Prostate gland (tissue), 2 donors: ENCODE data around the gene ZNF436.
A peak's percentile ranks its signal among the peaks of the same experiment; 100 is the strongest.

ENCODE experiments used
- CTCF ChIP-seq, 4 experiments: fragments of 200-600 bp in 2 of 4; fragments of 450-650 bp in 2 of 4; sonication (generic) in 2 of 4; IDR thresholded peaks; 1 replicate in 3 of 4; 2 replicates in 1 of 4; pipeline ENCODE4 v1.5.1; 2016 to 2019; ENCODE audit warnings: antibody characterized with exemption in 4 of 4, mild to moderate bottlenecking in 2 of 4, moderate library complexity in 2 of 4
- POLR2A ChIP-seq: fragments of 450-650 bp; IDR thresholded peaks from one replicate; pipeline ENCODE4 v1.6.1; 2016; ENCODE audit warnings: antibody characterized with exemption, mild to moderate bottlenecking
- POLR2AphosphoS5 ChIP-seq: sonication (generic); formaldehyde crosslinking; IDR thresholded peaks from one replicate; pipeline ENCODE4 v1.6.1; 2017; ENCODE audit warnings: antibody characterized with exemption

- peak in 2 of 4 experiments; percentile 33 to 49 for TF ChIP-seq CTCF (IDR thresholded peaks at IDR 0.05)
- peak; percentile 85 for TF ChIP-seq POLR2AphosphoS5
- TF ChIP-seq POLR2A = peak; percentile 93
These were observed 25.3 kb downstream of the ZNF436 start, which contains the start of gene HNRNPR for GRCh38 chr1:23344111-23344986.
